ENCODE measurements around the gene DIP2C.
"Not testable (repeated sequence)": the region's sequence is repeated elsewhere in the genome, so short reads cannot be mapped to it uniquely, and the experiment has no call there.

Gene DIP2C

GRCh38 chr10:656883-657282, 32.6 kb downstream of the DIP2C start:
- DNase-seq (ENCODE audit: low read depth) = no peak

- no peak for DNase-seq (ENCODE audit: low read depth)
These were observed 34.3 kb downstream of the DIP2C start for GRCh38 chr10:655184-655583.

GRCh38 chr10:654647-654996, 34.8 kb downstream of the DIP2C start:
- no peak for DNase-seq (ENCODE audit: low read depth)

GRCh38 chr10:653991-654646, 35.3 kb downstream of the DIP2C start:
- no peak for DNase-seq (ENCODE audit: low read depth)

GRCh38 chr10:652832-653459, 36.5 kb downstream of the DIP2C start:
- not testable (repeated sequence) for DNase-seq (ENCODE audit: low read depth)

GRCh38 chr10:652233-652632, 37.2 kb downstream of the DIP2C start:
- no peak for DNase-seq (ENCODE audit: low read depth)

GRCh38 chr10:651692-652091, 37.8 kb downstream of the DIP2C start:
- DNase-seq (ENCODE audit: low read depth) = no peak

- DNase-seq (ENCODE audit: low read depth) = no peak
These were observed 38.4 kb downstream of the DIP2C start for GRCh38 chr10:650886-651615.

- DNase-seq (ENCODE audit: low read depth) = no peak
These were observed 39.0 kb downstream of the DIP2C start for GRCh38 chr10:650441-650851.

GRCh38 chr10:649798-650440, 39.5 kb downstream of the DIP2C start:
- DNase-seq (ENCODE audit: low read depth) = no peak

- no peak for DNase-seq (ENCODE audit: low read depth)
These were observed 40.0 kb downstream of the DIP2C start for GRCh38 chr10:649445-649797.

- DNase-seq (ENCODE audit: low read depth) = not testable (repeated sequence)
These were observed 42.4 kb downstream of the DIP2C start for GRCh38 chr10:647019-647418.

GRCh38 chr10:646118-646524, 43.3 kb downstream of the DIP2C start:
- DNase-seq (ENCODE audit: low read depth) = no peak

GRCh38 chr10:644943-645334, 44.5 kb downstream of the DIP2C start:
- DNase-seq (ENCODE audit: low read depth) = no peak

- DNase-seq (ENCODE audit: low read depth) = no peak
These were observed 45.2 kb downstream of the DIP2C start for GRCh38 chr10:644076-644942.

GRCh38 chr10:642186-642890, 47.1 kb downstream of the DIP2C start:
- no peak for DNase-seq (ENCODE audit: low read depth)

- no peak for DNase-seq (ENCODE audit: low read depth)
These were observed 48.1 kb downstream of the DIP2C start for GRCh38 chr10:641149-642010.

GRCh38 chr10:640673-641045, 48.8 kb downstream of the DIP2C start:
- DNase-seq (ENCODE audit: low read depth) = no peak

- DNase-seq (ENCODE audit: low read depth) = no peak
These were observed 49.5 kb downstream of the DIP2C start for GRCh38 chr10:639751-640672.
